ENCODE data around the gene LAMB1.

The LAMB1 gene

DNA sequence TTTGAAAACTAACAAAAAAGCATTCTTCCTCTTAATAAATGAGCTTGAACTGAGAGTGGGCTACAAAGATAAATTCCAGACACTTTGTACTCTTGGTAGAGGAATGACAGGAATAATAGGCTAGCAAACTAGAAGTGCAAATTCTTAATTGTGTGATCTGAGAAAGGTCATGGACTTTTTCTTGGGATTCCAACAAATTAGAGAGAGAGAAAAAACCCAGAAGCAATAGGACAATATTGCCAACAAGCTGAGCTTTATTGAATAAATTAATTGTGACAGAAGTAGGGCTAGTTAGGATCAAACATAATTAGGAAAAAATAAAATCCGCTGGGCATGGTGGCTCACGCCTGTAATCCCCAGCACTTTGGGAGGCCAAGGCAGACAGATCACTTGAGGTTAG is 41.4 kb upstream of the LAMB1 start:
- Histone ChIP-seq H3F3A (ENCODE audit: insufficient read depth) (no peaks in the 10 kb centered on the region), H3K36me3 (ENCODE audit: low read length) (no peaks in the 10 kb centered on the region), H3K4me2 (ENCODE audit: low read depth, low read length, poor library complexity, severe bottlenecking) (no peak overlapping the region), H3K9me3 (ENCODE audit: insufficient read depth, low read length) (no peaks in the 10 kb centered on the region), H3K27me3 (ENCODE audit: low read length) (no peaks in the 10 kb centered on the region), H2AFZ (ENCODE audit: low read depth, low read length, severe bottlenecking) (no peak overlapping the region), H3K9ac (ENCODE audit: low read length) (no peak overlapping the region), H3K9me2 (replicated peaks; ENCODE audit: insufficient read depth, low read length) (no peaks in the 10 kb centered on the region), H3K4me3 (ENCODE audit: insufficient read depth, low read length, poor library complexity, severe bottlenecking) (no peak overlapping the region), H4K20me1 (ENCODE audit: low read depth, low read length) (no peaks in the 10 kb centered on the region), H3K27ac (ENCODE audit: low read depth, low read length) (no peak overlapping the region), H3K79me2 (ENCODE audit: insufficient read depth, low read length) (no peaks in the 10 kb centered on the region)
- TF ChIP-seq, protein P1, sequence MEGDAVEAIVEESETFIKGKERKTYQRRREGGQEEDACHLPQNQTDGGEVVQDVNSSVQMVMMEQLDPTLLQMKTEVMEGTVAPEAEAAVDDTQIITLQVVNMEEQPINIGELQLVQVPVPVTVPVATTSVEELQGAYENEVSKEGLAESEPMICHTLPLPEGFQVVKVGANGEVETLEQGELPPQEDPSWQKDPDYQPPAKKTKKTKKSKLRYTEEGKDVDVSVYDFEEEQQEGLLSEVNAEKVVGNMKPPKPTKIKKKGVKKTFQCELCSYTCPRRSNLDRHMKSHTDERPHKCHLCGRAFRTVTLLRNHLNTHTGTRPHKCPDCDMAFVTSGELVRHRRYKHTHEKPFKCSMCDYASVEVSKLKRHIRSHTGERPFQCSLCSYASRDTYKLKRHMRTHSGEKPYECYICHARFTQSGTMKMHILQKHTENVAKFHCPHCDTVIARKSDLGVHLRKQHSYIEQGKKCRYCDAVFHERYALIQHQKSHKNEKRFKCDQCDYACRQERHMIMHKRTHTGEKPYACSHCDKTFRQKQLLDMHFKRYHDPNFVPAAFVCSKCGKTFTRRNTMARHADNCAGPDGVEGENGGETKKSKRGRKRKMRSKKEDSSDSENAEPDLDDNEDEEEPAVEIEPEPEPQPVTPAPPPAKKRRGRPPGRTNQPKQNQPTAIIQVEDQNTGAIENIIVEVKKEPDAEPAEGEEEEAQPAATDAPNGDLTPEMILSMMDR (IDR thresholded peaks at IDR 0.05; ENCODE audit: insufficient read depth, low read length, poor library complexity, severe bottlenecking) = no peak
- no peak for TF ChIP-seq EZH2phosphoT487 (conservative IDR thresholded peaks at IDR 0.05; ENCODE audit: low read length)

DNA sequence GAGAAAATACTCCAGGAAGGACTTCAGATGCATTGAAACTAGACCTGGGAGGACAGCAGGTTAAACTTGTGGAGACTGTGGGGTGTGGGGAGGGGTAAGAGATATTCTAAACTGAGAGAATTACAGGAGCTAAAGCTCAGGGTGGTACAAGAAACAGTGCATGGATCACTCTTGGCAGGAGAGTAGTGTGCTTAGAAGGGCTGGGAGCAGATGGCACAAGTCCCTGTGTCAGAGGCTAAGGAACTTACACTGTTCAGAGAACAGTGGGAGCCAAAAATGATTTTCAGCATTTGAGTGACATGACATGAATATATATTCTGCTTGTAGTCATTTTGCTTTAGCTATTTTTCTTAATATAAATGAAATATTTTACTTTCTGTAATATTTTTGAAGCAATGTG is 36.0 kb upstream of the LAMB1 start:
- no peak for TF ChIP-seq EZH2phosphoT487 (conservative IDR thresholded peaks at IDR 0.05; ENCODE audit: low read length)
- TF ChIP-seq, protein P1 (IDR thresholded peaks at IDR 0.05; ENCODE audit: insufficient read depth, low read length, poor library complexity, severe bottlenecking) = no peak
- Histone ChIP-seq H3K27me3 (ENCODE audit: low read length) (no peaks in the 10 kb centered on the region), H3K4me3 (ENCODE audit: insufficient read depth, low read length, poor library complexity, severe bottlenecking) (no peak overlapping the region), H3K27ac (ENCODE audit: low read depth, low read length) (no peak overlapping the region), H3K9me2 (replicated peaks; ENCODE audit: insufficient read depth, low read length) (no peaks in the 10 kb centered on the region), H3K79me2 (ENCODE audit: insufficient read depth, low read length) (no peaks in the 10 kb centered on the region), H3K9ac (ENCODE audit: low read length) (no peak overlapping the region), H3F3A (ENCODE audit: insufficient read depth) (no peaks in the 10 kb centered on the region), H2AFZ (ENCODE audit: low read depth, low read length, severe bottlenecking) (no peak overlapping the region), H4K20me1 (ENCODE audit: low read depth, low read length) (no peaks in the 10 kb centered on the region), H3K4me2 (ENCODE audit: low read depth, low read length, poor library complexity, severe bottlenecking) (no peak overlapping the region), H3K9me3 (ENCODE audit: insufficient read depth, low read length) (no peaks in the 10 kb centered on the region), H3K36me3 (ENCODE audit: low read length) (no peaks in the 10 kb centered on the region)

DNA sequence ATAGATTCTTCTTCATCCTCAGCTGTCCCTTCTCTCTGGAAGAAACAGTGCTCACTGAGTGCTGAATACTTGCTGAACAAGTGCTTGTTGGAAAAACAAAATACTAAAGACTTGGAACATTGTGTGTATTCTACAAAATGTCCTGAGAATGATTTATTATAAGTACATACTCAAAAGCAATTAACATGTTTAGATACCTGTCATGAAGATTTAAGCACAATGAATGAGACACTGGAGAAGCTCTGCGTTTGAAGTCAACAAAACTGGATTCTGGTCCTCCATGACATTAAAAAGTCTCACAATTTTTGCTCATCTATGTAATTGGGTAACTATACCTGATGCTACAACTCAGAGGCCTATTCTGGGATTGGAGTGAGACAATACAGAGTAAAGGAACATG is 34.8 kb upstream of the LAMB1 start:
- H3K27me3 ChIP-seq (ENCODE audit: low read length) = no peaks in the 10 kb centered on the region
- H3K4me2 ChIP-seq (ENCODE audit: low read depth, low read length, poor library complexity, severe bottlenecking) = no peak overlapping the region
- H3K27ac ChIP-seq (ENCODE audit: low read depth, low read length) = no peak overlapping the region
- H3K9me2 ChIP-seq (replicated peaks; ENCODE audit: insufficient read depth, low read length) = no peaks in the 10 kb centered on the region
- H2AFZ ChIP-seq (ENCODE audit: low read depth, low read length, severe bottlenecking) = no peak overlapping the region
- H3K9ac ChIP-seq (ENCODE audit: low read length) = no peak overlapping the region
- TF ChIP-seq, protein P1 (IDR thresholded peaks at IDR 0.05; ENCODE audit: insufficient read depth, low read length, poor library complexity, severe bottlenecking) = no peak
- no peak for TF ChIP-seq EZH2phosphoT487 (conservative IDR thresholded peaks at IDR 0.05; ENCODE audit: low read length)
- no peak overlapping the region for H3K4me3 ChIP-seq (ENCODE audit: insufficient read depth, low read length, poor library complexity, severe bottlenecking)
- no peaks in the 10 kb centered on the region for H3K79me2 ChIP-seq (ENCODE audit: insufficient read depth, low read length)
- H3K36me3 ChIP-seq (ENCODE audit: low read length) = no peaks in the 10 kb centered on the region
- H3F3A ChIP-seq (ENCODE audit: insufficient read depth) = no peaks in the 10 kb centered on the region
- no peaks in the 10 kb centered on the region for H3K9me3 ChIP-seq (ENCODE audit: insufficient read depth, low read length)
- no peaks in the 10 kb centered on the region for H4K20me1 ChIP-seq (ENCODE audit: low read depth, low read length)
